IPS DF 6.9 (cell line): ENCODE data around the gene ALOX15B.

Experiments
- DNase-seq: peaks from one replicate; pipeline ENCODE4 v3.0.0-alpha.2; 2013; ENCODE audit warnings: low read depth, low spot score
- H3K27ac ChIP-seq: one replicate; pipeline ENCODE4 v1.5.1; 2013; ENCODE audit warnings: low read length, control low read depth
- H3K27me3 ChIP-seq: 2 replicates; pipeline ENCODE4 v1.6.1; 2013; ENCODE audit warnings: mild to moderate bottlenecking, low read length; ENCODE audit not compliant: control insufficient read depth, insufficient read depth
- H3K36me3 ChIP-seq: 2 replicates; pipeline ENCODE4 v1.6.1; 2013; ENCODE audit warnings: low read length; ENCODE audit not compliant: control insufficient read depth, insufficient read depth
- H3K4me1 ChIP-seq: 2 replicates; pipeline ENCODE4 v1.6.1; 2013; ENCODE audit warnings: low read length; ENCODE audit not compliant: control insufficient read depth, insufficient read depth
- H3K4me3 ChIP-seq: 2 replicates; pipeline ENCODE4 v1.5.1; 2013; ENCODE audit warnings: mild to moderate bottlenecking, low read length
- H3K9me3 ChIP-seq: 2 replicates; pipeline ENCODE4 v1.6.1; 2013; ENCODE audit warnings: low read length, inconsistent platforms; ENCODE audit not compliant: control insufficient read depth, insufficient read depth
- WGBS: extraction: QIAGEN DNeasy Blood & Tissue Kit; methylation state at CpG from one replicate; pipeline ENCODE4 v1.1.7; 2013; ENCODE audit warnings: mixed read lengths, missing lambda C conversion rate; ENCODE audit not compliant: insufficient read length, insufficient coverage; 5-methylcytosine and 5-hydroxymethylcytosine counted together

Gene ALOX15B

GRCh38 chr17:8080208-8080798 is 41.4 kb downstream of the ALOX15B start:
- WGBS, result no CpG with 5 or more reads among the region's 25 CpGs
- DNase-seq, result no peak
- peak overlapping the region; percentile 30; the same call in 1 of the 2 replicates for H3K4me3 ChIP-seq
- H3K27me3 ChIP-seq, result peaks cover 1% of the 10 kb centered on the region; the same call in 1 of the 2 replicates
- H3K9me3 ChIP-seq, result no peaks in the 10 kb centered on the region
- no peak overlapping the region for H3K27ac ChIP-seq
- H3K36me3 ChIP-seq, result no peaks in the 10 kb centered on the region
- H3K4me1 ChIP-seq, result 0 out of 2 replicates have a peak, but pooled peaks cover 2% of the 10 kb centered on the region

GRCh38 chr17:8080799-8081219 is 42.0 kb downstream of the ALOX15B start:
- Histone ChIP-seq H3K27me3 (no peaks in the 10 kb centered on the region), H3K36me3 (no peaks in the 10 kb centered on the region), H3K4me1 (0 out of 2 replicates have a peak, but pooled peaks cover 2% of the 10 kb centered on the region), H3K9me3 (no peaks in the 10 kb centered on the region), H3K27ac (no peak overlapping the region), H3K4me3 (no peak overlapping the region)
- no CpG with 5 or more reads among the region's 17 CpGs for WGBS
- no peak for DNase-seq

- Histone ChIP-seq H3K4me1 (0 out of 2 replicates have a peak, but pooled peaks cover 2% of the 10 kb centered on the region), H3K36me3 (no peaks in the 10 kb centered on the region)
- no CpG with 5 or more reads among the region's 3 CpGs for WGBS
Measured at GRCh38 chr17:8081876-8082275, 43.0 kb downstream of the ALOX15B start.

GRCh38 chr17:8082292-8082691 is 43.4 kb downstream of the ALOX15B start:
- Histone ChIP-seq H3K27me3 (no peaks in the 10 kb centered on the region), H3K9me3 (no peaks in the 10 kb centered on the region), H3K27ac (no peak overlapping the region), H3K4me3 (no peak overlapping the region), H3K36me3 (no peaks in the 10 kb centered on the region), H3K4me1 (0 out of 2 replicates have a peak, but pooled peaks cover 2% of the 10 kb centered on the region)
- WGBS, result no CpG with 5 or more reads among the region's 10 CpGs
- no peak for DNase-seq

More at GRCh38 chr17:8081876-8082275, 43.0 kb downstream of the ALOX15B start:
- H3K27ac ChIP-seq, result no peak overlapping the region
- no peak for DNase-seq
- H3K4me3 ChIP-seq, result no peak overlapping the region
- no peaks in the 10 kb centered on the region for H3K27me3 ChIP-seq
- no peaks in the 10 kb centered on the region for H3K9me3 ChIP-seq

GRCh38 chr17:8084250-8084649 is 45.4 kb downstream of the ALOX15B start:
- no peak for DNase-seq
- H3K27ac ChIP-seq, result no peak overlapping the region
- H3K9me3 ChIP-seq, result no peaks in the 10 kb centered on the region
- H3K4me1 ChIP-seq, result 0 out of 2 replicates have a peak, but pooled peaks cover 2% of the 10 kb centered on the region
- no CpG with 5 or more reads among the region's 6 CpGs for WGBS
- H3K4me3 ChIP-seq, result no peak overlapping the region
- H3K36me3 ChIP-seq, result no peaks in the 10 kb centered on the region
- no peaks in the 10 kb centered on the region for H3K27me3 ChIP-seq

GRCh38 chr17:8087075-8087951 is 48.5 kb downstream of the ALOX15B start, which contains the start of gene ALOX12B:
Gene ALOX12B (minus strand): TSS chr17:8087716. CDS start chr17:8087442, 274 bp downstream.
- DNase-seq, result no peak
- no peaks in the 10 kb centered on the region for H3K4me1 ChIP-seq
- no peaks in the 10 kb centered on the region for H3K9me3 ChIP-seq
- no peak within 1 kb of the TSS for H3K27ac ChIP-seq
- no peaks in the 10 kb centered on the region for H3K27me3 ChIP-seq
- no CpG with 5 or more reads among the region's 20 CpGs for WGBS
- no peaks in the 10 kb centered on the region for H3K36me3 ChIP-seq
- H3K4me3 ChIP-seq, result no peak within 1 kb of the TSS

GRCh38 chr17:8087952-8088230 is 49.0 kb downstream of the ALOX15B start:
- Histone ChIP-seq H3K36me3 (no peaks in the 10 kb centered on the region), H3K4me3 (no peak overlapping the region), H3K4me1 (no peaks in the 10 kb centered on the region), H3K9me3 (no peaks in the 10 kb centered on the region), H3K27ac (no peak overlapping the region), H3K27me3 (no peaks in the 10 kb centered on the region)
- no CpG with 5 or more reads among the region's 5 CpGs for WGBS
- DNase-seq, result no peak

- no peak for DNase-seq
- Histone ChIP-seq H3K9me3 (no peaks in the 10 kb centered on the region), H3K4me1 (no peaks in the 10 kb centered on the region), H3K27me3 (no peaks in the 10 kb centered on the region), H3K27ac (no peak overlapping the region), H3K36me3 (no peaks in the 10 kb centered on the region), H3K4me3 (no peak overlapping the region)
- WGBS, result no CpG with 5 or more reads among the region's 6 CpGs
Measured at GRCh38 chr17:8089728-8090127, 50.9 kb downstream of the ALOX15B start.

- Histone ChIP-seq H3K4me1 (no peaks in the 10 kb centered on the region), H3K4me3 (no peak overlapping the region), H3K36me3 (no peaks in the 10 kb centered on the region), H3K27me3 (no peaks in the 10 kb centered on the region), H3K9me3 (no peaks in the 10 kb centered on the region), H3K27ac (no peak overlapping the region)
- no peak for DNase-seq
- WGBS, result no CpG with 5 or more reads among the region's 9 CpGs
Measured at GRCh38 chr17:8091033-8091687, 52.3 kb downstream of the ALOX15B start.

- no peaks in the 10 kb centered on the region for H3K4me1 ChIP-seq
- no peaks in the 10 kb centered on the region for H3K27me3 ChIP-seq
- no peaks in the 10 kb centered on the region for H3K9me3 ChIP-seq
- no peak for DNase-seq
- H3K4me3 ChIP-seq, result no peak overlapping the region
- H3K27ac ChIP-seq, result no peak overlapping the region
- WGBS, result no CpG with 5 or more reads among the region's 6 CpGs
- no peaks in the 10 kb centered on the region for H3K36me3 ChIP-seq
Measured at GRCh38 chr17:8095361-8095760, 56.5 kb downstream of the ALOX15B start.
